GM19023 (cell line): ENCODE data around the gene LMO4.

ENCODE experiments used
- ATAC-seq: cut with Tn5 transposase; IDR thresholded peaks from one replicate; pipeline ENCODE4 v1.9.1; 2021; ENCODE audit warnings: mild to moderate bottlenecking, moderate library complexity; ENCODE audit not compliant: unreplicated experiment

The LMO4 gene

GRCh38 chr1:87356591-87356990, 27.9 kb downstream of the LMO4 start:
- ATAC-seq = no peak

- no peak for ATAC-seq
Measured at GRCh38 chr1:87358219-87358618, 29.5 kb downstream of the LMO4 start.

DNA sequence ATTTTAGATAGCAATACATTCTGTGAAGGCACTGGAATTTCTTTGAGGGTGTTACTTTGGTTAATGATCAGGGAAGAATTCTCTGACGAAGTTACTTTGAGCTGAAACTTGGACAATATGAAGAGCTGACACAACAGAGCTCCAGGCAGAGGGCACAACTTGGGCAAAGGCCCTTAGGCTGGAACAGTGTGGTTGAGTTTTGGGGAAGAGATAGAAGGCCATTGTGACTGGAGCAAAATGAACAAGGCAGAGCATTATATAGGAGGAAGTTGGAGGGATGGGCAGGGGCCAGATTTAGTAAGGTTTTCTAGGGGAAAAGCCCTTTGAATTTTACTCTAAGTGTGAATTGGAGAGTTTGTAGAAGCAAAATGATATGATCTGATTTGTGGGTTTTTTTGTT, 30.9 kb downstream of the LMO4 start:
- no peak for ATAC-seq

GRCh38 chr1:87362063-87362833, 33.6 kb downstream of the LMO4 start:
- no peak for ATAC-seq

GRCh38 chr1:87362834-87363426, 34.2 kb downstream of the LMO4 start:
- no peak for ATAC-seq

DNA sequence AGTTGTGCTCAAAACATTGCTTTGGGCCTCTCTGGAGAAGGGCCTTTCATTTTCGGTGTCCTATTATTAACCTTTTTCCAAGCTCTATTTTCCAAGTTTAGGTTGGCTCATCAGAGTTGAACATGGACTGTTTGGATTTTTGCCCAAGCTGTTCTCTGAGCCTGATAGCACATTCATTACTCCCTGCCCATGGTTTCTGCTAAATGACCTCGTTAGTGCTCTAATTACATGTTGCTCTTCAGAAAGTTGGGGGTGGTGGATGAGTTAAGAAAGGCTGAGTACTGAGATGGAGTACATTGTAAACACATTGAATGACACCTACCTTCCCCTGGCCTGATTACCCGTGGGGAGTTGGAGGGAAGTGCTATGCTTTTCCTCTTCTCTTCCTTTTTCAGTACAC, 38.9 kb downstream of the LMO4 start:
- ATAC-seq = no peak

DNA sequence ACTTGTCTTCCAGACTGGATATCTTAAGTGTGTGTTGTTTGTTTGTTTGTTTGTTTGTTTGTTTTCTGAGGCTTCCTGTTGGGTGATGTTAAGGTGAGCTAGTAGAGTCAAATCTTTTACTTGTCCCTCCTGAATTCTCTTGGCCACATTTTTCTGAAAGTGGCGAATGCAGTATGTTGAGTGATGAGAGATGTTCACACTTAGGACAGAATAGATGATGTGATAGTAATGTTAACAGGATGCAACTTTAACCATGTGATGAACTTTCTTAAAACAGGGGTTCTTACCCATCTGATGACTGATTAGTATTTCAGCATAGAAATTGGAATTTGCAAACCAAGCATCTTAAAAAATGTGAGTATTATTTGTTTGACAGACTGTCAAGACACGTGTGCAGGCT, 40.2 kb downstream of the LMO4 start:
- ATAC-seq = no peak

- no peak for ATAC-seq
Measured at GRCh38 chr1:87369736-87370478, 41.2 kb downstream of the LMO4 start.

GRCh38 chr1:87370544-87370943, 41.9 kb downstream of the LMO4 start:
- ATAC-seq = no peak

DNA sequence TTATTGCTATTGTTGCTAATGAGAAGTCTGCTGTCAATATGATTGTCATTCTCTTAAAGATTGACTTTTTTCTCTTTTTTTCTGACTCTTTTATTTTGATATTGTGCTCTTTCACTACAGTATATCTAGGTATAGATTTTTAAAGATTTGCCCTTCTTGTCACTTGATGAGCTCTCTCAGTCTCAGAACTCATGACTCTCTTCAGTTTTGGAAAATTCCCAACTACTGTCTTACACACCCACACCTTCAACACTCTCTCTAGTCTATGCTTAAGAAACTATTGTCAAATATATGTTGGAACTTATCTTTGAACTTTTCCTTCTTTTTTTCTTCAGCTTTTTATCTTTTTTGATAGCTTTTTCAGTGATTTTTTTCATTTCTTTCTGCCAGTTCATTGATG, 50.6 kb downstream of the LMO4 start:
- no peak for ATAC-seq

DNA sequence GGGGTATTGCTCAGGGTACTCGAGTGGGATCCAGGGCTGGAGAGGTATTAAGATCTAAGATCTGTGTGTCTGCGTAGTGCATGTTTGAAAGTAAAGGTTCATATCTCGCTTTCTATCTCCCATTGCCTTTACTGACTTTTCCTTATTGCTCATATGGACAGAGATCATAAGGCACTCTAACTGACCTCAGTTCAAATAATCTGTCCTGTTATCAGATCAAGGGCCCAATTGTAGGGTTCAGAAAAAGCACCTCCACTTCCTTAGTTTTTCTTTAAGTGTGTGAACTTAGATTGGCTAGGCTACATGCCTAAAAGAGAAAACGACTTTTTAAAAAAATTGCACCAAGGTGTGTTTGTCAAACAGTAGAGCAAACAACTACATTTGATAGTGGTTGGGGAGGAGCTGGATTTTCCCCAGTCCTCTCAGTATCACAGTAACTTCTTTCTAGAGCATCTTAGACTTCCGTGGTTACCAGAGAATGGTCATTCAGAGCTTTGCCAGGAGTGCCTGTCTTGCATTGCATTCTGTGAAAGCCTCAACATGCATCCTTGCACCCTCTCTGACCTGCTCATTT, 57.6 kb downstream of the LMO4 start:
- ATAC-seq = no peak

DNA sequence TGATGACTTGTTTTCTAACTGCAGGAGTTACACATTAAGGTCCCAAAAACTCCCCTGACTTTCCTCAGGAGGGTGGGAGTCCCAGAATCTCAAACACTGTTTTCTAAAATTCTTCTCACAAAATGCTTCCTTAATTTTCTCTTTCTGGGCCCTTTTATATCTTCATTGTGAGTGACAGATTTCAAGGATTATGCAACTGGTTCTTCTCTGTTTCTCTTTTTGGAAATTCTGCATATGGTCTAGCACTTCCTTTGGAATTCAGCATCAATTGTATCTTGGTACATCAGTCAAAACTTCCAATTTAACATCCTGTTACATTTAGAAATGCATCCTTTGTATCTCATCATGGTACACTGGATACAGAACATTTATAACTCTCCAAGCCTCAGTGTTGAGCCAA, 59.7 kb downstream of the LMO4 start:
- ATAC-seq = no peak

- no peak for ATAC-seq
Measured at GRCh38 chr1:87389011-87389410, 60.3 kb downstream of the LMO4 start.

DNA sequence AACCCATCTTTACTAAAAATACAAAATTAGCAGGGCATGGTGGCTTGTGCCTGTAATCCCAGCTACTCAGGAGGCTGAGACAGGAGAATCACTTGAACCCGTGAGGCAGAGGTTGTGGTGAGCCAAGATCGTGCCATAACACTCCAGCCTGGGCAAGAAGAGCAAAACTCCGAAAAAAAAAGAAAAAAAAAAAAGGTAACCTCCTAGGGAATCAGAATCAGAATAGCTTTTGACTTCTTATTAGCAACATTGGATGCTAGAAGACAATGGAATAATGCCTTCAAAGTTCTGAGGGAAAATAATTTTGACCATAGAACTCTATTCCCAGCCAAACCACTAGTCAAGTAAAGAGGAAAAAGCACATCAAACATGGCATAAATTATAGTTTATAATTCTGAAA, 60.9 kb downstream of the LMO4 start:
- ATAC-seq = no peak

- no peak for ATAC-seq
Measured at GRCh38 chr1:87392248-87393192, 63.8 kb downstream of the LMO4 start.

GRCh38 chr1:87393445-87394085, 64.9 kb downstream of the LMO4 start:
- no peak for ATAC-seq

DNA sequence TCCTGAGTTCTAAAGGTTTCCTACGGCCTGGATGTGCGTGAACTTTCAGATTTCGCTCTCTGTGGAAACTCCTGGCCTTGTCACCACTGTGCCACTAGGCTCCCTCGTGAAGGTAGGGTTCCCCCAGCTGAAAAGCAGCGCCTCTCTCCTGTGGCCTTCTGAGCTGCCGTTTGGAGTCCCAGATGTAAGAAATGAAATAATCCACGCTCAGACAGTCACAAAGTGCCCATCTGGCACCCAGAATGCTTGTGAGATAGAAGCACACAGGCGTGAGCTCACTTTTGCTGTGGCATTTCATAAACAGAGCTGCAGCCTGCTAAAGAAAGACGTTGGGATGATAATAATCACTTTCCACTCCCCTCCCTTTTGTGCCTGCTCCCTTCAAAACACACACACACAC, 65.8 kb downstream of the LMO4 start:
- ATAC-seq = no peak

DNA sequence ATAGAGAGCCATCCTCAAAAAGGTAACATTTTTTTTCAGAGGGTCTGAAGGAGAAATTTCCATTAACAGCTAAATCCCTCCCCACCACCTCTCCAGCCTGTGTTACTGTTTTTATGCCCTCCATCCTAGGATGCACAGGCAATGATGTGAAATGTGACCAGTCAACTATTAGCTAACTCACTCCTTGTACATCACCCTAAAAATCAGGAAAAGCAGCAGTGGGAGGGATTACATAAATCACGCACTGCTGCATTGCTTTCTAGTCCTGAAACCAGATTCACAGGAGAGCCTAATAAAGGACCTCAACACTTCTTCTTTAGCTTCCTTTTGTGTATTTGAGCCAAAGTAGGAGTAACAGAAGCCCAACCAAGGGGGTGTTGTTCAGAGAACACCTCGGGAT, 66.3 kb downstream of the LMO4 start:
- no peak for ATAC-seq
